ENCODE measurements around the gene CDX4. TPM values are rescaled to one million over a fixed set of nuclear protein-coding genes. Genes with fewer than 3 reads are reported as not detected.

Gene CDX4
- total RNA-seq, 1 donor from 2014 or later = not detected

GRCh38 chrX:73447311-73447794, 500 bp downstream of the CDX4 start:
- Mint-ChIP-seq H3K4me3 (no peak overlapping the region), H3K27me3 (ENCODE audit: low read depth) (no peaks in the 10 kb centered on the region), H3K4me1 (peaks cover 4% of the 10 kb centered on the region), H3K27ac (ENCODE audit: unreplicated experiment) (no peak overlapping the region), H3K36me3 (ENCODE audit: low read depth) (no peaks in the 10 kb centered on the region), H3K9me3 (peaks cover under 1% of the 10 kb centered on the region)
- TF ChIP-seq CTCF (conservative IDR thresholded peaks at IDR 0.05) = no peak
- no peak for DNase-seq (ENCODE audit: low read depth, low spot score)

- H3K9me3 Mint-ChIP-seq = no peaks in the 10 kb centered on the region
- no peaks in the 10 kb centered on the region for H3K27me3 Mint-ChIP-seq (ENCODE audit: low read depth)
- TF ChIP-seq CTCF (conservative IDR thresholded peaks at IDR 0.05) = no peak
- H3K4me3 Mint-ChIP-seq = no peak overlapping the region
- DNase-seq (ENCODE audit: low read depth, low spot score) = no peak
- no peak overlapping the region for H3K27ac Mint-ChIP-seq (ENCODE audit: unreplicated experiment)
- no peaks in the 10 kb centered on the region for H3K36me3 Mint-ChIP-seq (ENCODE audit: low read depth)
- peaks cover 4% of the 10 kb centered on the region for H3K4me1 Mint-ChIP-seq
These were observed 1.5 kb downstream of the CDX4 start for GRCh38 chrX:73448379-73448778.

- Mint-ChIP-seq H3K4me1 (peaks cover 4% of the 10 kb centered on the region), H3K4me3 (no peak overlapping the region), H3K36me3 (ENCODE audit: low read depth) (no peaks in the 10 kb centered on the region), H3K27me3 (ENCODE audit: low read depth) (no peaks in the 10 kb centered on the region), H3K9me3 (no peaks in the 10 kb centered on the region), H3K27ac (ENCODE audit: unreplicated experiment) (no peak overlapping the region)
- DNase-seq (ENCODE audit: low read depth, low spot score) = no peak
- TF ChIP-seq CTCF (conservative IDR thresholded peaks at IDR 0.05) = no peak
These were observed 8.3 kb downstream of the CDX4 start for GRCh38 chrX:73455171-73455570.

- no peaks in the 10 kb centered on the region for H3K27me3 Mint-ChIP-seq (ENCODE audit: low read depth)
- no peak for DNase-seq (ENCODE audit: low read depth, low spot score)
- H3K27ac Mint-ChIP-seq (ENCODE audit: unreplicated experiment) = no peak overlapping the region
- no peaks in the 10 kb centered on the region for H3K4me1 Mint-ChIP-seq
- TF ChIP-seq CTCF (conservative IDR thresholded peaks at IDR 0.05) = no peak
- H3K4me3 Mint-ChIP-seq = no peak overlapping the region
- H3K9me3 Mint-ChIP-seq = no peaks in the 10 kb centered on the region
- H3K36me3 Mint-ChIP-seq (ENCODE audit: low read depth) = no peaks in the 10 kb centered on the region
These were observed 10.5 kb downstream of the CDX4 start for GRCh38 chrX:73457306-73457705.

- Mint-ChIP-seq H3K4me3 (no peak overlapping the region), H3K4me1 (no peaks in the 10 kb centered on the region), H3K9me3 (peaks cover 2% of the 10 kb centered on the region), H3K27me3 (ENCODE audit: low read depth) (no peaks in the 10 kb centered on the region), H3K27ac (ENCODE audit: unreplicated experiment) (no peak overlapping the region), H3K36me3 (ENCODE audit: low read depth) (no peaks in the 10 kb centered on the region)
- DNase-seq (ENCODE audit: low read depth, low spot score) = no peak
- no peak for TF ChIP-seq CTCF (conservative IDR thresholded peaks at IDR 0.05)
These were observed 21.5 kb downstream of the CDX4 start for GRCh38 chrX:73468376-73468775.

GRCh38 chrX:73478961-73479360, 32.1 kb downstream of the CDX4 start:
- no peak for TF ChIP-seq CTCF (conservative IDR thresholded peaks at IDR 0.05)
- Mint-ChIP-seq H3K9me3 (peaks cover 4% of the 10 kb centered on the region), H3K4me3 (no peak overlapping the region), H3K4me1 (no peaks in the 10 kb centered on the region), H3K27ac (ENCODE audit: unreplicated experiment) (no peak overlapping the region), H3K36me3 (ENCODE audit: low read depth) (peaks cover 2% of the 10 kb centered on the region), H3K27me3 (ENCODE audit: low read depth) (no peaks in the 10 kb centered on the region)
- no peak for DNase-seq (ENCODE audit: low read depth, low spot score)

Measured in neural crest cell (in vitro differentiated cells).